HEK293 (cell line): Measurements from ENCODE around the gene ATP2B3.

Source experiments
- BCL11A ChIP-seq: fragments of 450-650 bp; formaldehyde crosslinking; IDR thresholded peaks from 2 replicates; pipeline ENCODE4 v1.5.1; 2016; ENCODE audit warnings: low read depth, missing biosample characterization, missing genetic modification characterization
- CTCF ChIP-seq: fragments of 450-650 bp; formaldehyde crosslinking; IDR thresholded peaks from 2 replicates; pipeline ENCODE4 v1.5.1; 2016; ENCODE audit warnings: missing biosample characterization, missing genetic modification characterization
- TCF7L2 ChIP-seq: IDR thresholded peaks from 2 replicates; pipeline ENCODE4 v1.6.1; 2011; ENCODE audit warnings: low read depth, mild to moderate bottlenecking, inconsistent platforms, low read length, moderate library complexity, borderline replicate concordance
- ZBTB48 ChIP-seq: fragments of 450-650 bp; formaldehyde crosslinking; IDR thresholded peaks from 2 replicates; pipeline ENCODE4 v1.5.1; 2016; ENCODE audit warnings: missing biosample characterization, missing genetic modification characterization
- ZNF362 ChIP-seq: fragments of 450-650 bp; formaldehyde crosslinking; IDR thresholded peaks from 2 replicates; pipeline ENCODE4 v1.5.1; 2016; ENCODE audit warnings: missing biosample characterization, missing genetic modification characterization
- ZNF792 ChIP-seq: fragments of 450-650 bp; formaldehyde crosslinking; IDR thresholded peaks from 2 replicates; pipeline ENCODE4 v1.5.1; 2016; ENCODE audit warnings: missing biosample characterization, missing genetic modification characterization

- TF ChIP-seq ZBTB48 (tag by site-specific recombination) (no peak), BCL11A (no peak), ZNF792 (tag by site-specific recombination) (no peak), TCF7L2 (no peak), CTCF (tag by site-specific recombination) (no peak), ZNF362 (tag by site-specific recombination) (no peak)
Measured at GRCh38 chrX:153517423-153517822, at the start of gene ATP2B3.
